ENCODE data around the gene PCDHB7.
"Not testable (repeated sequence)": the region's sequence is repeated elsewhere in the genome, so short reads cannot be mapped to it uniquely, and the experiment has no call there.

The PCDHB7 gene

GRCh38 chr5:141182248-141182647 is 9.8 kb downstream of the PCDHB7 start, which contains the start of gene PCDHB16:
PCDHB16 (plus strand) TSS chr5:141182387; CDS start chr5:141182560, 173 bp downstream.
- no peak for DNase-seq

GRCh38 chr5:141184117-141184855 is 11.8 kb downstream of the PCDHB7 start:
- not testable (repeated sequence) for DNase-seq

DNA sequence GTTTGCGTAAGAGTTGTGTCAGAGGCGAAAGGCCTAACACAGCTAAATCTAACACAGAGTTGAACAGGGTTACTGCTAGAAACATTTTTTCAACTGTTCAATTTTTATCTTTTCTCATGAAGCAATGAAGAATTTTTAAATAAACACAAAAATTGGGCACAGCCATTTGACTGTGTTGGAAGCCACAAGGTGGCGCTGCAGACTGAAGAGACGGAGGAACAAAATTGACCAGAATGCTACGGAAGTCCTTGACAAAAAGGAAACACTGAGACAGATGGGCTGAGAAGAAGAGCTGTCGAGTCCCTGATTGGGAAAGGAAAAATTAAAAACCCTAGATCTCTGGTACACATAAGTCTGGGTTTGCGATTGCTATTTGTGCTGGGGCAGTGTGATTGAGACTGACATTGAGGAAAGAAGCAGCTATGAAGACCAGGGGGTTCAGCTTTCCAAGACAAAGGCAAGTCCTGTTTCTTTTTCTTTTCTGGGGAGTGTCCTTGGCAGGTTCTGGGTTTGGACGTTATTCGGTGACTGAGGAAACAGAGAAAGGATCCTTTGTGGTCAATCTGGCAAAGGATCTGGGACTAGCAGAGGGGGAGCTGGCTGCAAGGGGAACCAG is 14.6 kb downstream of the PCDHB7 start, which contains the start of gene PCDHB9:
PCDHB9 (plus strand) TSS at position 265 of the 616 bp plus-strand sequence; CDS start at position 423, 158 bp downstream.
- no peak for DNase-seq

- DNase-seq, result not testable (repeated sequence)
Measured at GRCh38 chr5:141188682-141189081, 16.2 kb downstream of the PCDHB7 start.

DNA sequence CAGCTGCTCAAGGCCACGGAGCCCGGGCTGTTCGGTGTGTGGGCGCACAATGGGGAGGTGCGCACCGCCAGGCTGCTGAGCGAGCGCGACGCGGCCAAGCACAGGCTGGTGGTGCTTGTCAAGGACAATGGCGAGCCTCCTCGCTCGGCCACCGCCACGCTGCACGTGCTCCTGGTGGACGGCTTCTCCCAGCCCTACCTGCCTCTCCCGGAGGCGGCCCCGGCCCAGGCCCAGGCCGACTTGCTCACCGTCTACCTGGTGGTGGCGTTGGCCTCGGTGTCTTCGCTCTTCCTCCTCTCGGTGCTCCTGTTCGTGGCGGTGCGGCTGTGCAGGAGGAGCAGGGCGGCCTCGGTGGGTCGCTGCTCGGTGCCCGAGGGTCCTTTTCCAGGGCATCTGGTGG is 16.7 kb downstream of the PCDHB7 start:
- DNase-seq, result not testable (repeated sequence)

- DNase-seq, result no peak
Measured at GRCh38 chr5:141192110-141192725, 19.8 kb downstream of the PCDHB7 start, which contains the start of gene PCDHB10. PCDHB10 (plus strand) TSS chr5:141192353; CDS start chr5:141192553, 200 bp downstream.

GRCh38 chr5:141194332-141194731 is 21.9 kb downstream of the PCDHB7 start:
- not testable (repeated sequence) for DNase-seq

- DNase-seq, result no peak
Measured at GRCh38 chr5:141196363-141196762, 23.9 kb downstream of the PCDHB7 start.

- no peak for DNase-seq
Measured at GRCh38 chr5:141199359-141200235, 27.2 kb downstream of the PCDHB7 start, which contains the start of gene PCDHB11. PCDHB11 (plus strand) TSS chr5:141199627; CDS start chr5:141199775, 148 bp downstream.

DNA sequence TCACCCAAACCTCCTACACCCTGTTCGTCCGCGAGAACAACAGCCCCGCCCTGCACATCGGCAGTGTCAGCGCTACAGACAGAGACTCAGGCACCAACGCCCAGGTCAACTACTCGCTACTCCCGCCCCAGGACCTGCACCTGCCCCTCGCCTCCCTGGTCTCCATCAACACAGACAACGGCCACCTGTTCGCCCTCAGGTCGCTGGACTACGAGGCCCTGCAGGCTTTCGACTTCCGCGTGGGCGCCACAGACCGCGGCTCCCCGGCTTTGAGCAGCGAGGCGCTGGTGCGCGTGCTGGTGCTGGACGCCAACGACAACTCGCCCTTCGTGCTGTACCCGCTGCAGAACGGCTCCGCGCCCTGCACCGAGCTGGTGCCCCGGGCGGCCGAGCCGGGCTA is 28.7 kb downstream of the PCDHB7 start:
- DNase-seq, result not testable (repeated sequence)

DNA sequence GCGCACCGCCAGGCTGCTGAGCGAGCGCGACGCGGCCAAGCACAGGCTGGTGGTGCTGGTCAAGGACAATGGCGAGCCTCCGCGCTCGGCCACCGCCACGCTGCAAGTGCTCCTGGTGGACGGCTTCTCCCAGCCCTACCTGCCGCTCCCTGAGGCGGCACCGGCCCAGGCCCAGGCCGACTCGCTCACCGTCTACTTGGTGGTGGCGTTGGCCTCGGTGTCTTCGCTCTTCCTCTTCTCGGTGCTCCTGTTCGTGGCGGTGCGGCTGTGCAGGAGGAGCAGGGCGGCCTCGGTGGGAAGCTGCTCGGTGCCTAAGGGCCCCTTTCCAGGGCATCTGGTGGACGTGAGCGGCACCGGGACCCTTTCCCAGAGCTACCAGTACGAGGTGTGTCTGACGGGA is 29.2 kb downstream of the PCDHB7 start:
- DNase-seq, result not testable (repeated sequence)

DNA sequence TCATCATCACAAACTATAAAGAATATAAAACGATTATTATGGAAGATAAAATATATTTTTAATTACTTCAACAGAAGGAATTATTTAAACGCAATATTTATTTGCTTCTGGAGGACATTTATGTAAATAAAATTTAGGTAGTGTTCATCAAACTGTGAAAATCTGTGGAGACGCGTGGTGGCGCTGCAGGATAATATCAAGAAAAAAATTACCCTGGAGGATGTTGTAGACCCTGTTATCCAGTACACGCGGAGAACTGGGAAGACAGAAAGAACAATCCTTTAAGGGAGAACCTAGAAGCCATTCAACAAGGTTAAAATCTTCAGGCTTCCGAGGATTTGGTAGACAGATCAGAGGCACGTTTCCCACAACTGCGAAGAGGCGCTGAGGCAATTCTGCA is 36.0 kb downstream of the PCDHB7 start, which contains the start of gene PCDHB12:
PCDHB12 (plus strand) TSS at position 242 of the 400 bp plus-strand sequence. CDS start 189 bp downstream, outside the sequence.
- no peak for DNase-seq

DNA sequence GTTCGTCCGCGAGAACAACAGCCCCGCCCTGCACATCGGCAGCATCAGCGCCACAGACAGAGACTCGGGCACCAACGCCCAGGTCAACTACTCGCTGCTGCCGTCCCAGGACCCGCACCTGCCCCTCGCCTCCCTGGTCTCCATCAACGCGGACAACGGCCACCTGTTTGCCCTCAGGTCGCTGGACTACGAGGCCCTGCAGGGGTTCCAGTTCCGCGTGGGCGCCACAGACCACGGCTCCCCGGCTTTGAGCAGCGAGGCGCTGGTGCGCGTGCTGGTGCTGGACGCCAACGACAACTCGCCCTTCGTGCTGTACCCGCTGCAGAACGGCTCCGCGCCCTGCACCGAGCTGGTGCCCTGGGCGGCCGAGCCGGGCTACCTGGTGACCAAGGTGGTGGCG is 37.8 kb downstream of the PCDHB7 start:
- not testable (repeated sequence) for DNase-seq

DNA sequence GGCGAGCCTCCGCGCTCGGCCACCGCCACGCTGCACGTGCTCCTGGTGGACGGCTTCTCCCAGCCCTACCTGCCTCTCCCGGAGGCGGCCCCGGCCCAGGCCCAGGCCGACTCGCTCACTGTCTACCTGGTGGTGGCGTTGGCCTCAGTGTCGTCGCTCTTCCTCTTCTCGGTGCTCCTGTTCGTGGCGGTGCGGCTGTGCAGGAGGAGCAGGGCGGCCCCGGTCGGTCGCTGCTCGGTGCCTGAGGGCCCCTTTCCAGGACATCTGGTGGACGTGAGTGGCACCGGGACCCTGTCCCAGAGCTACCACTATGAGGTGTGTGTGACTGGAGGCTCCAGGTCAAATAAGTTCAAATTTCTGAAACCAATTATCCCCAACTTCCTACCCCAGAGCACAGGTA is 38.4 kb downstream of the PCDHB7 start:
- DNase-seq, result not testable (repeated sequence)

GRCh38 chr5:141213656-141214339 is 41.4 kb downstream of the PCDHB7 start, which contains the start of gene PCDHB13:
PCDHB13 (plus strand) TSS chr5:141213919; CDS start chr5:141214124, 205 bp downstream.
- not testable (repeated sequence) for DNase-seq

- not testable (repeated sequence) for DNase-seq
Measured at GRCh38 chr5:141214583-141214982, 42.1 kb downstream of the PCDHB7 start.

GRCh38 chr5:141215504-141215903 is 43.1 kb downstream of the PCDHB7 start:
- not testable (repeated sequence) for DNase-seq

DNA sequence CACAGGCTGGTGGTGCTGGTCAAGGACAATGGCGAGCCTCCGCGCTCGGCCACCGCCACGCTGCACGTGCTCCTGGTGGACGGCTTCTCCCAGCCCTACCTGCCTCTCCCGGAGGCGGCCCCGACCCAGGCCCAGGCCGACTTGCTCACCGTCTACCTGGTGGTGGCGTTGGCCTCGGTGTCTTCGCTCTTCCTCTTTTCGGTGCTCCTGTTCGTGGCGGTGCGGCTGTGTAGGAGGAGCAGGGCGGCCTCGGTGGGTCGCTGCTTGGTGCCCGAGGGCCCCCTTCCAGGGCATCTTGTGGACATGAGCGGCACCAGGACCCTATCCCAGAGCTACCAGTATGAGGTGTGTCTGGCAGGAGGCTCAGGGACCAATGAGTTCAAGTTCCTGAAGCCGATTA is 43.6 kb downstream of the PCDHB7 start:
- DNase-seq, result not testable (repeated sequence)

- DNase-seq, result no peak
Measured at GRCh38 chr5:141223112-141223783, 50.8 kb downstream of the PCDHB7 start, which contains the start of gene PCDHB14. PCDHB14 (plus strand) TSS chr5:141223343; CDS start chr5:141223506, 163 bp downstream.

- not testable (repeated sequence) for DNase-seq
Measured at GRCh38 chr5:141224844-141225243, 52.4 kb downstream of the PCDHB7 start.

DNA sequence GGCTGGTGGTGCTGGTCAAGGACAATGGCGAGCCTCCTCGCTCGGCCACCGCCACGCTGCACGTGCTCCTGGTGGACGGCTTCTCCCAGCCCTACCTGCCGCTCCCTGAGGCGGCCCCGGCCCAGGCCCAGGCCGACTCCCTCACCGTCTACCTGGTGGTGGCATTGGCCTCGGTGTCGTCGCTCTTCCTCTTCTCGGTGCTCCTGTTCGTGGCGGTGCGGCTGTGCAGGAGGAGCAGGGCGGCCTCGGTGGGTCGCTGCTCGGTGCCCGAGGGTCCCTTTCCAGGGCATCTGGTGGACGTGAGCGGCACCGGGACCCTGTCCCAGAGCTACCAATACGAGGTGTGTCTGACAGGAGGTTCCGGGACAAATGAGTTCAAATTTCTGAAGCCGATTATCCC is 53.0 kb downstream of the PCDHB7 start:
- not testable (repeated sequence) for DNase-seq
